HG03064 (cell line): ENCODE results near the gene CAMTA1.

Source experiments
- ATAC-seq: cut with Tn5 transposase; IDR thresholded peaks from one replicate; pipeline ENCODE4 v1.9.1; 2021; ENCODE audit warnings: low read depth; ENCODE audit not compliant: unreplicated experiment

The CAMTA1 gene

GRCh38 chr1:7745783-7746182 lies 960.5 kb downstream of the CAMTA1 start:
- ATAC-seq: no peak

GRCh38 chr1:7747605-7748004 lies 962.4 kb downstream of the CAMTA1 start:
- no peak for ATAC-seq

DNA sequence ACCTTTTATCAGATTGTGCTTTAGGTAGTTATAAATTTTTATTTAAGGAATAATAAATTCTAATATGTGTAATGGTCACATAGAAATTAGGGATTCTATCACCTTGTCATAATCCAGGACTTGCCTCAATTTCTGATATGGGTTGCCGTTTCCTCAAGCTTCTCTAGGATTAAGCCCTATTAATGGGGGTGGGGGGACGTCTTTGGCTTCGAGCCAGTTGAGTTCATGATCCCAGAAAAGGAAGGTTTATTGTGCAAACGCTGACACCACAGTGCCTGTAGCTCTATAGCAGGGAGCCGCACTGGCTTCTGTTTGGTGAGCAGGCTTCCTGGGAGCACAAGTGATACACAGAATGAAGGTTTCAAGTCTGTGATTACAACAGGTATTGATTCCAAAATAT lies 963.9 kb downstream of the CAMTA1 start:
- no peak for ATAC-seq

GRCh38 chr1:7751174-7751573 lies 965.9 kb downstream of the CAMTA1 start:
- ATAC-seq: no peak

DNA sequence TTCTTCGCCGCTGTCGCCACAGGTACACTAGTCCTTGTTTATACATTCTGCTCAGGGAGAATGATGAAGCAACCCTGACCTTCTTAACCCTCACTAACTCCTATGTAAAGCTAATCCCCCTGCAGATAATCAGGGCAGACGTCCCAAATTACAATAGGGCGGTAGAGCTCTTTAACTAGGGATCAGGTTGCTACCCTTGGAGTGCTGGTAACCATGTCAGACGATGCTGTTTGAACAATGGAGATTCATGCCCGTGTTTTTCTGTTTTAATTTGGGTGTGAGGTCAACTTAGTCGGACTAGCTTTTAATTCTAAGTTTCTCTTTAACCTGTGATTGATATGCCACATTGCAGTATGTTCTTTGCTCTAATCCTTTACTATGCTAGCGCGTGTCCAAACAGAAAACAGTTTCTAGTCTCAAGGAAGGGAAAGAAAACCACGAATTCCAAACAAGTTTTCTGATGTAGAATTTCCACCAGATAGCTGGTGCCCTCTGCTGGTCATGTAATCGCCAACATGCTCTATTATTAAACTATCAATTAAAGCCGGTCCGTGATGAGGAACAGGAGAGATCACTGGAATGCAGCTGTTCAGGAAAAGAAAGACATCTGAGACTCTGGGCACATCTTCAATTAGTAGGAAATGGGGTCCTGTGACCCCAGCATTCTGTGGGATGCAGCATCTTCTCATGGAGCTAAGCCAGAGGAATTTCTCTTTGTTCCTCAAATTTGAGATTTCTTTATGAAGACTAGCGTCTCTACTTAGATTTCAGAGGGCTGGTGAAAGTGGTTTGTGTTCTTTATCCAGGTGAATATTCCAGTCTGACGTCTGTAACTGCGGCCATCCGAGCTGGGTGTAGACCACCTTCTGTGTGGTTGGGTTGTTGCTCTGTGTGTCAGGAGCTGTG lies 967.5 kb downstream of the CAMTA1 start:
- ATAC-seq: no peak

DNA sequence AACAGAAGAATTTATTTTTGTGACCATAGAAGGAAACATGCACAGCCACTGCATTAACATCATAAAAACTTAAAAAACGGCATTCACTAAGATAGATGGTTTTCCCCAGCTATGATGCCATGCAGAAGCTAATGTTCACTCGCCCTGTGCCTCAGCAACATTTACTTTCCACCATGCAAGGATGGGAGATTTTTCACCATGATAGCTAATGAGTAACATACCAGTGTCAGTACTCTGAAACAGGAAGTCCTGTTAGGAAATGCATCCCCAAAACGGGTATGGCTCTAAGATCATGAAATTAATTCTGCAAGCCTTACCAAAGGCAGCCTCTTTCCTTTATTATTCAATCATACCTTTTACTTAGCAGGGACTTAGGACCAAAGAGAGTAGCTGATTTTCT lies 968.4 kb downstream of the CAMTA1 start:
- ATAC-seq: no peak

DNA sequence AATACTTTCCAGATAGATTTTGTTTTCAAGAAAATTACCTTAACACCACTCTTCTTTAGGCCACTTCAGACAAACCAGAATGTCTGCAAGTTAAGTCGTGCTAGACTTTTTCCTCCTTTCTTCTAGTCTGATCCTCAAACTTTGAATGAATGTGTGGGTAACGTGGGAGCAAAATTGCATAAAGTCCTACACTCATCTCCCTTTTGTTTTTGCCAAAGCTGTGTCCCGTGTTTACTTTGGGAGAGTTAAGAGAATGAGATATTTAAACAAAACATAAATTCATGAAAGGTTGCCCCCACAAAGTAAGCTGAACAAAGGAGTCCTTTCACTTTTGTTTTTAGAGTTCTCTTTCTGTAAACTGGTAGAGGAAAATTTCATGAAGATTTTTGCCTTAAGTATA lies 969.0 kb downstream of the CAMTA1 start:
- no peak for ATAC-seq

GRCh38 chr1:7755448-7755847 lies 970.2 kb downstream of the CAMTA1 start:
- ATAC-seq: no peak

- ATAC-seq: no peak
Observed at GRCh38 chr1:7760245-7760644, 975.0 kb downstream of the CAMTA1 start.

GRCh38 chr1:7761103-7761502 lies 975.8 kb downstream of the CAMTA1 start:
- no peak for ATAC-seq

DNA sequence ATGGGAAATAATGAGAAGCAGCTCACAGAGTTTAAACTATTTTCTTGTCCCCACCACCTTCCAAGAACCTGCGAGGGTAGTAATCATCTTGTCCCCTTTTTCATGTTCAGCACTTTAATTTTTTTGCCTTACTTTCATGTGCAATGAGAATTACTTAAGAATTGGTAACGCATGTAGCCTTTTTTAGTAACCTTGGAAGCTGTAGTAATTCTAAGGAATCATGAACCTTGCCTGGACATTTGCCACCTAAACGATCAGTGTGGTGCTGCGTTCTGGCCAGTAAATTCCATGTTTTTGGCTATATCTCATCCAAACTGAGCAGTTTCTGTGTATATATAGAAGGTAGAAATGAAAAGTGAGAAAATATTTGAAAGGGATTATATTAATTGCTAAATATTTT lies 981.9 kb downstream of the CAMTA1 start:
- no peak for ATAC-seq

- no peak for ATAC-seq
Observed at GRCh38 chr1:7768583-7768982, 983.3 kb downstream of the CAMTA1 start.

- ATAC-seq: no peak
Observed at GRCh38 chr1:7769673-7770412, 984.6 kb downstream of the CAMTA1 start.

- peak; percentile 10 for ATAC-seq
Observed at GRCh38 chr1:7770669-7770996, 985.4 kb downstream of the CAMTA1 start.

- ATAC-seq: peak; percentile 74
Observed at GRCh38 chr1:7770997-7771822, 986.0 kb downstream of the CAMTA1 start, which contains the start of gene VAMP3. Gene VAMP3 (plus strand): TSS chr1:7771296. CDS start chr1:7771384, 88 bp downstream.

DNA sequence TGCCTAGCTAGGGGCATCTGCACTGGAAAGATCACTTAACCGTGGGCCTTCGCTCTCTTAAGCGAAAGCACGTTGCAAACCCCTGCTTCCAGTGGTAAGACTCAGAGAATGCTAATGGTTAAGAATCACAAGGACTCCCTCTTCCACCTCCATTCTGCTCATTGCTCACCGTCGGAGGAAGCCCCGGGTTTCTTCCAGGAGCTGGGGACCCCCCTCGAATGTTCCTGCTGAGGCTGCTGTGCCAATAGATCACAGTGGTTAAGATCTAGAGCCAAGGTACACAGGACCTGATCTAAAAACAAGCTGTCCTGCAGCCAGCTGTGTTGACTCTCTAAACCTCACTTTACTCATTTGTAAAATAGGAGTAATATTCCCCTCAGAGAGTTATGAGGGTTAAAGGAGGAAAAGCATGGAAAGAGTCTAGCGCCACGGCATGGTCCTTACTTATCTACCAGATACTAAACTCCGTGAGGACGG lies 986.6 kb downstream of the CAMTA1 start:
- ATAC-seq: no peak

DNA sequence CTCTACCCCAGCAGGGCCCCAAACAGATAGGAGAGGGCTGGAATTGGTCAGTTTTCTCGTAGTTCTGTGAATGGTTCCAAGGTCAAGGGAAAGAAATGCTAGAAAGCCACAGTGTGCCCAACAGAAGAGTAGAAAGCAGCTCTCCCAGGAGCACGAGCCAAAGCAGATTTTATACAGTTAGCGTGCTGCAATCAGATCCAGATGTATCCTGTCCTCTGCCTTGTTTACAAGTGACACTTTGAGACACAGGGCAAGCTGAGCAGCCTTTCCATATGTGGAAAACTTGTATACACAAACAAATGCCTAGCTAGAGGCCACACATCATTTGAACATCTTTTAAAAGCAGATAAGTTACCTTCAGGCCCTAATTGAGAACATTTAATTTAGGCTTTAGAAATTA lies 992.3 kb downstream of the CAMTA1 start:
- no peak for ATAC-seq

DNA sequence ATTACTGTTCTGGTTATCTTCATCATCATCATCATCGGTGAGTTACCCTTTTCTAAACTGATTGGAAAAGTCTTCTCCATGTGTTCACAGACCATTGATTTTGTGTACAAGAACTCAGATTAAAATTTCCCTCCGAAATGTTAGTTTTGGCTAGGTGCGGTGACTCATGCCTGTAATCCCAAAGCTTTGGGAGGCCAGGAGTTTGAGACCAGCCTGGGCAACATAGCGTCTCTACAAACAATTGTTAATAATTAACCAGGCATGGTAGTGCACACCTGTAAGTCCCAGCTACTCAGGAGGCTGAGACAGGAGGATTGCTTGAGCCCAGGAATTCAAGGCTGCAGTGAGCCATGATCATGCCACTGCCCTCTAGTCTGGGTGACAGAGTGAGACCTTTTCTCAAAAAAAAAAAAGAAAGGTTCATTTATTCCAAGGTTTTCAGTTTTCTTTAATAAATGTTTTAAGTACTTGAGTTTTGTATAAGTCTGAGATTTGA lies 992.9 kb downstream of the CAMTA1 start:
- no peak for ATAC-seq

DNA sequence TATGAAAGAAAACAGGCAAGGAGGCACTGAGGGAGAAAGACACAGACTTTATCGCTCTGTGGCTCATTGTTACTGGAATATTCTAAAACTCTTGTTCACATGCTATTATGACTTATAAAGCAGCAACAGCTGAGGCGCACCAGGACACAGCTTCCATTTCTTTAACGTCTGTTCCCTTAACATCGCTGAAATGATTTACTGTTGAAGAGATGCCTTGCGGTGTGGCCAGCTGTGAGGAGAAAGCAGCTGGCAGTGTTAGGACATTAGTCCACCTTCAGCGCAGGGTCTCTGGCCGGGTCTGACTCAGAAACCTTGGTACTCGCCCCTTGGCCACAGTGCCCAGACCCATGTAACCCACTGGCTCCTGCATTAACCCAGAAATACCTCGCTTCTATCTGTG lies 995.7 kb downstream of the CAMTA1 start:
- no peak for ATAC-seq

- no peak for ATAC-seq
Observed at GRCh38 chr1:7781501-7781900, 996.2 kb downstream of the CAMTA1 start.
